ENCODE results near the gene KCNH5.

- TF ChIP-seq TAF1 (IDR thresholded peaks at IDR 0.05; ENCODE audit: borderline replicate concordance, insufficient read depth, low read length): no peak
- TF ChIP-seq REST (IDR thresholded peaks at IDR 0.05; ENCODE audit: insufficient read depth in 1 of 2, low read depth in 2 of 2, low read length in 2 of 2): no peak
- TF ChIP-seq POLR2AphosphoS5 (IDR thresholded peaks at IDR 0.05; ENCODE audit: low read depth, low read length): no peak
- no peak for TF ChIP-seq SIN3A (IDR thresholded peaks at IDR 0.05; ENCODE audit: borderline replicate concordance, insufficient read depth, low read length)
These were observed 105.3 kb downstream of the KCNH5 start for GRCh38 chr14:62939970-62940369.
